H1 (cell line): Measurements from ENCODE around the gene ZSCAN16. TPM values are rescaled to one million over a fixed set of nuclear protein-coding genes. Genes with fewer than 3 reads are reported as not detected.
A peak's percentile ranks its signal among the peaks of the same experiment; 100 is the strongest.
"Not testable (repeated sequence)": the region's sequence is repeated elsewhere in the genome, so short reads cannot be mapped to it uniquely, and the experiment has no call there.

Experiments used
- CTCF ChIA-PET: fragments of 300-600 bp; sonication (Branson Sonifier 250); formaldehyde crosslinking; loops from one replicate; lab custom pipeline; 2021; ENCODE audit not compliant: partially characterized antibody; lab: Charles Lee
- POLR2A ChIA-PET: fragments of 300-600 bp; sonication (Branson Sonifier 250); formaldehyde crosslinking; loops from one replicate; lab custom pipeline; 2021; ENCODE audit warnings: inconsistent platforms; ENCODE audit not compliant: partially characterized antibody; lab: Charles Lee
- DNase-seq, 2 experiments: peaks; one replicate each; pipeline versions ENCODE4 v3.0.0 to v3.0.0-alpha.2; 2010 to 2022; ENCODE audit warnings: low spot score in 2 of 2, low read depth in 1 of 2, mixed read lengths in 1 of 2
- FAIRE-seq: peaks from 2 replicates; lab custom pipeline; 2011; peaks lifted over from hg19 to GRCh38; lab: Jason Lieb, UNC
- H2AFZ ChIP-seq: 2 replicates; pipeline ENCODE4 v1.8.1; 2012; ENCODE audit warnings: low read length, inconsistent platforms
- H2AK5ac ChIP-seq: 2 replicates; pipeline ENCODE4 v1.6.1; 2013; ENCODE audit warnings: low read depth, low read length
- H2BK120ac ChIP-seq: replicated peaks from 2 replicates; pipeline ENCODE3; 2013; ENCODE audit warnings: low read depth, low read length, inconsistent platforms
- H2BK12ac ChIP-seq: 2 replicates; pipeline ENCODE4 v1.6.1; 2013; ENCODE audit warnings: low read depth, low read length
- H2BK15ac ChIP-seq: 2 replicates; pipeline ENCODE4 v1.6.1; 2013; ENCODE audit warnings: low read length
- H2BK20ac ChIP-seq: 2 replicates; pipeline ENCODE4 v1.6.1; 2013; ENCODE audit warnings: low read length
- H2BK5ac ChIP-seq: 2 replicates; pipeline ENCODE4 v1.6.1; 2013; ENCODE audit warnings: low read depth, low read length
- H3K14ac ChIP-seq: 2 replicates; pipeline ENCODE4 v1.6.1; 2013; ENCODE audit warnings: inconsistent platforms; ENCODE audit not compliant: insufficient read length
- H3K18ac ChIP-seq: 2 replicates; pipeline ENCODE4 v1.6.1; 2013; ENCODE audit warnings: low read length; ENCODE audit errors: extremely low read depth
- H3K23ac ChIP-seq: 2 replicates; pipeline ENCODE4 v1.6.1; 2013; ENCODE audit warnings: inconsistent platforms; ENCODE audit not compliant: insufficient read length
- H3K23me2 ChIP-seq: 2 replicates; pipeline ENCODE4 v1.6.1; 2013; ENCODE audit warnings: low read depth, low read length
- H3K27ac ChIP-seq: 2 replicates; pipeline ENCODE4 v1.6.1; 2011; ENCODE audit warnings: low read depth, low read length, inconsistent platforms
- H3K27me3 ChIP-seq, 4 experiments: replicated peaks in 1 of 4; 1 replicate in 1 of 4; 2 replicates in 3 of 4; pipeline versions ENCODE4 v1.6.1 to v1.8.1; 2011 to 2013; ENCODE audit warnings: low read length in 3 of 4, mild to moderate bottlenecking in 3 of 4, inconsistent platforms in 2 of 4, mixed read lengths in 2 of 4, moderate library complexity in 1 of 4; ENCODE audit not compliant: control insufficient read depth in 3 of 4, insufficient read depth in 3 of 4; ENCODE audit errors: extremely low read depth in 1 of 4
- H3K36me3 ChIP-seq, 4 experiments: 2 replicates each; pipeline versions ENCODE4 v1.6.1 to v1.8.1; 2011 to 2013; ENCODE audit warnings: mild to moderate bottlenecking in 4 of 4, low read length in 3 of 4, moderate library complexity in 2 of 4, control low read depth in 1 of 4, inconsistent platforms in 1 of 4; ENCODE audit not compliant: insufficient read depth in 4 of 4, control insufficient read depth in 2 of 4
- H3K4ac ChIP-seq: replicated peaks from 2 replicates; pipeline ENCODE3; 2013; ENCODE audit warnings: low read length, low read depth, mixed read lengths, inconsistent platforms; ENCODE audit not compliant: insufficient read length
- H3K4me1 ChIP-seq, 4 experiments: replicated peaks in 1 of 4; 1 replicate in 1 of 4; 2 replicates in 3 of 4; pipeline versions ENCODE4 v1.6.1 to v1.8.1; 2011 to 2013; ENCODE audit warnings: low read length in 3 of 4, inconsistent platforms in 2 of 4, mixed read lengths in 1 of 4; ENCODE audit not compliant: insufficient read depth in 4 of 4, control insufficient read depth in 3 of 4
- H3K4me2 ChIP-seq, 2 experiments: 2 replicates each; pipeline versions ENCODE4 v1.6.1 to v1.8.1; 2011 to 2013; ENCODE audit warnings: low read depth in 2 of 2, low read length in 2 of 2, control low read depth in 1 of 2, inconsistent platforms in 1 of 2, mild to moderate bottlenecking in 1 of 2; ENCODE audit not compliant: insufficient read depth in 1 of 2
- H3K4me3 ChIP-seq, 4 experiments: fragments of 200-600, 300-600 bp in 1 of 4; sonication (generic), shearing (Covaris generic), sonication (Bioruptor Twin) in 1 of 4; 2 replicates each; pipeline versions ENCODE4 v1.5.1 to v1.8.1; 2011 to 2016; ENCODE audit warnings: low read length in 4 of 4, low read depth in 3 of 4, control low read depth in 2 of 4, inconsistent platforms in 2 of 4, mild to moderate bottlenecking in 2 of 4, mixed read lengths in 1 of 4, moderate library complexity in 1 of 4; ENCODE audit not compliant: insufficient read depth in 2 of 4; ENCODE audit errors: extremely low read depth in 1 of 4
- H3K56ac ChIP-seq: replicated peaks from 2 replicates; pipeline ENCODE3; 2013; ENCODE audit warnings: low read depth, mild to moderate bottlenecking, mixed read lengths, low read length, inconsistent platforms; ENCODE audit not compliant: insufficient read length
- H3K79me1 ChIP-seq: 2 replicates; pipeline ENCODE4 v1.6.1; 2013; ENCODE audit warnings: low read depth, low read length, control low read depth
- H3K79me2 ChIP-seq, 2 experiments: 2 replicates each; pipeline versions ENCODE4 v1.6.1 to v1.8.1; 2012 to 2013; ENCODE audit warnings: low read length in 2 of 2, mild to moderate bottlenecking in 2 of 2, inconsistent platforms in 1 of 2; ENCODE audit not compliant: insufficient read depth in 2 of 2, control insufficient read depth in 1 of 2
- H3K9ac ChIP-seq, 4 experiments: replicated peaks in 1 of 4; 1 replicate in 1 of 4; 2 replicates in 3 of 4; pipeline versions ENCODE4 v1.6.1 to v1.8.1; 2011 to 2013; ENCODE audit warnings: low read depth in 3 of 4, low read length in 3 of 4, control low read depth in 2 of 4, mild to moderate bottlenecking in 2 of 4, moderate library complexity in 2 of 4, inconsistent platforms in 1 of 4; ENCODE audit errors: extremely low read depth in 1 of 4
- H3K9me3 ChIP-seq, 2 experiments: 2 replicates each; pipeline versions ENCODE4 v1.6.1 to v1.8.1; 2012 to 2013; ENCODE audit warnings: mild to moderate bottlenecking in 2 of 2, moderate library complexity in 2 of 2, control low read depth in 1 of 2, inconsistent platforms in 1 of 2, low read depth in 1 of 2, low read length in 1 of 2, mixed read lengths in 1 of 2; ENCODE audit not compliant: insufficient read depth in 2 of 2
- H4K20me1 ChIP-seq, 2 experiments: replicated peaks in 1 of 2; 2 replicates each; pipeline versions ENCODE3 to v1.8.1; 2011 to 2013; ENCODE audit warnings: inconsistent platforms in 2 of 2, low read length in 2 of 2, mild to moderate bottlenecking in 1 of 2; ENCODE audit not compliant: insufficient read depth in 2 of 2, control insufficient read depth in 1 of 2
- H4K5ac ChIP-seq: 2 replicates; pipeline ENCODE4 v1.6.1; 2013; ENCODE audit warnings: low read length, low read depth, mixed read lengths, inconsistent platforms; ENCODE audit not compliant: insufficient read length
- H4K8ac ChIP-seq: 2 replicates; pipeline ENCODE4 v1.8.0; 2013; ENCODE audit warnings: mild to moderate bottlenecking, moderate library complexity, low read length, inconsistent platforms; ENCODE audit not compliant: insufficient read depth; ENCODE audit errors: extremely low read depth
- H4K91ac ChIP-seq: replicated peaks from 2 replicates; pipeline ENCODE3; 2013; ENCODE audit warnings: low read length, mixed read lengths, inconsistent platforms; ENCODE audit not compliant: insufficient read length
- POLR2A ChIP-seq, 2 experiments: IDR thresholded peaks; 1 replicate in 1 of 2; 2 replicates in 1 of 2; pipeline ENCODE4 v1.6.1; 2011; ENCODE audit warnings: low read depth in 2 of 2, low read length in 2 of 2, mild to moderate bottlenecking in 2 of 2; ENCODE audit errors: control extremely low read depth in 1 of 2
- TAF1 ChIP-seq: IDR thresholded peaks from 2 replicates; pipeline ENCODE4 v1.6.1; 2011; ENCODE audit warnings: mild to moderate bottlenecking, low read depth, low read length
- WGBS, 2 experiments: shearing (Covaris generic) in 1 of 2; methylation state at CpG; one replicate each; pipeline versions ENCODE4 v1.1.6 to v1.1.7; 2013 to 2015; ENCODE audit warnings: low lambda C conversion rate in 2 of 2, mixed read lengths in 2 of 2, inconsistent platforms in 1 of 2, low coverage in 1 of 2, missing lambda C conversion rate in 1 of 2; ENCODE audit not compliant: insufficient replicate concordance in 2 of 2, insufficient coverage in 1 of 2, insufficient read length in 1 of 2; ENCODE audit errors: extremely low coverage in 1 of 2, missing lambda C conversion rate in 1 of 2; 5-methylcytosine and 5-hydroxymethylcytosine counted together
- polyA plus RNA-seq, 7 experiments: library from polyadenylated mRNA; depleted of rRNA in 3 of 7; stranded (reverse) in 5 of 7; unstranded in 2 of 7; fragments of >200 nt in 5 of 7; fragments of 200-250 nt in 2 of 7; gene quantifications; 1 replicate in 5 of 7; 2 replicates in 1 of 7; 4 replicates in 1 of 7; pipeline versions ENCODE4 v1.2.1 to v1.2.3, GENCODE V29; 2011 to 2013; ENCODE audit warnings: missing spikeins in 2 of 7, mixed read lengths in 2 of 7
- total RNA-seq: library from RNA; stranded (reverse); fragmentation: NEBNext Ultra II Directional; extraction: Animal tissue kit (Norgen Biotek cat#: 25700); gene quantifications from 2 replicates; pipeline ENCODE4 v1.2.1, GENCODE V29; 2021

Gene ZSCAN16
- total and polyA plus RNA-seq, 2 of the 8 experiments (the other 6 are each of a cell fraction or from before 2014, with no cell fraction given): 3.6 to 9.4 TPM

DNA sequence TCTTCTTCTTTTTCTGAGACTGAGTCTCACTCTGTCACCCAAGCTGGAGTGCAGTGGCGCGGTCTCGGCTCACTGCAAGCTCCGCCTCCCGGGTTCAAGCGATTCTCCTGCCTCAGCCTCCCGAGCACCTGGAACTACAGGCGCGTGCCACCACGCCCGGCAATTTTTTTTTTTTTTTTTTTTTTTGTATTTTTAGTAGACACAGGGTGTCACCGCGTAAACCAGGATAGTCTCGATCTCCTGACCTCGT lies 44.1 kb upstream of the ZSCAN16 start, which contains the start of gene ZNF165:
TSS of gene ZNF165 (plus strand) at position 188 of the 250 bp plus-strand sequence. CDS start 4,913 bp downstream, outside the sequence.
- H3K27ac ChIP-seq: peak within 1 kb of the TSS; percentile 93
- H3K36me3 ChIP-seq, H4K20me1 ChIP-seq, H3K23ac ChIP-seq, H3K4ac ChIP-seq, H3K56ac ChIP-seq, H2BK20ac ChIP-seq, DNase-seq, H2AK5ac ChIP-seq, H2BK120ac ChIP-seq, H3K27me3 ChIP-seq, H3K9me3 ChIP-seq, H3K79me1 ChIP-seq, H2BK12ac ChIP-seq, FAIRE-seq, H4K91ac ChIP-seq, H3K4me1 ChIP-seq, H3K14ac ChIP-seq, H3K23me2 ChIP-seq: not testable (repeated sequence)
- H3K79me2 ChIP-seq: peaks cover 0 to 21% of the 10 kb centered on the region in 2 experiments; a peak in 2 of 4 replicates
- peak within 1 kb of the TSS; percentile 100 for H2AFZ ChIP-seq
- peak within 1 kb of the TSS; percentile 68 to 96 (median 92) for H3K9ac ChIP-seq
- ChIA-PET POLR2A (interaction anchor here (0.7 to 1.3 kb wide), 8 partner anchors 9 to 269 kb away, joined by 3 to 5 read pairs (median 3); partner anchors contain the start of gene ZKSCAN8), CTCF (interaction anchor here (0.6 kb wide), 2 partner anchors 79 to 231 kb away, joined by 3 to 4 read pairs; no protein-coding TSS in a partner anchor)
- H3K4me2 ChIP-seq: peak within 1 kb of the TSS; percentile 69 to 87
- peak within 1 kb of the TSS; percentile 83 to 97 (median 90) for H3K4me3 ChIP-seq
- H2BK15ac ChIP-seq: 0 out of 2 replicates have a peak within 1 kb of the TSS, but pooled peaks have one; percentile 6
- H2BK5ac ChIP-seq: peak within 1 kb of the TSS; percentile 64
- H4K5ac ChIP-seq: peak within 1 kb of the TSS; percentile 55
- H3K18ac ChIP-seq: peak within 1 kb of the TSS; percentile 33; the same call in 1 of the 2 replicates
- peak within 1 kb of the TSS; percentile 23; the same call in 1 of the 2 replicates for H4K8ac ChIP-seq
- TF ChIP-seq POLR2A (IDR thresholded peaks at IDR 0.05; ENCODE audit: control extremely low read depth in 1 of 2, low read depth in 2 of 2, low read length in 2 of 2) (0 out of 3 replicates have a peak, but pooled peaks of 1 of the 2 experiments have one; percentile 1), TAF1 (peak; percentile 7; the same call in 1 of the 2 replicates)
- WGBS, 2 experiments: 1% methylated on average over 8 of the region's 15 CpGs; no CpG with 5 or more reads in 1 of the 2 experiments
